Left lung (tissue), 10 donors: Measurements from ENCODE around the gene TNFRSF18. TPM values are rescaled to one million over a fixed set of nuclear protein-coding genes. Genes with fewer than 3 reads are reported as not detected.

Source experiments
- ATAC-seq: fragments of 200-7000 bp; cut with Tn5 transposase; one replicate; pipeline ENCODE4 v1.9.1; 2020; ENCODE audit warnings: moderate library complexity
- DNase-seq, 4 donors: peaks; one replicate each; pipeline ENCODE4 v3.0.0-alpha.2; 2013 to 2020
- H3K27ac ChIP-seq, 2 donors: fragments of 200-600 bp; sonication (generic) in 1 of 2; one replicate each; pipeline versions ENCODE4 v1.5.0 to v1.8.0; 2020 to 2021
- H3K27me3 ChIP-seq, 2 donors: fragments of 200-600 bp; sonication (generic) in 1 of 2; one replicate each; pipeline versions ENCODE4 v1.5.0 to v1.8.0; 2020 to 2021
- H3K36me3 ChIP-seq, 2 donors: fragments of 200-600 bp; sonication (generic) in 1 of 2; one replicate each; pipeline versions ENCODE4 v1.5.0 to v1.8.0; 2020 to 2021
- H3K4me1 ChIP-seq, 2 donors: fragments of 200-600 bp; one replicate each; pipeline ENCODE4 v1.8.0; 2021
- H3K4me3 ChIP-seq, 2 donors: fragments of 200-600 bp; sonication (generic) in 1 of 2; one replicate each; pipeline versions ENCODE4 v1.5.0 to v1.8.0; 2020 to 2021; ENCODE audit warnings: mild to moderate bottlenecking in 1 of 2
- H3K9me3 ChIP-seq, 2 donors: fragments of 200-600 bp; sonication (generic) in 1 of 2; one replicate each; pipeline versions ENCODE4 v1.5.0 to v1.8.0; 2020 to 2021
- CTCF ChIP-seq, 2 donors: fragments of 200-600 bp; sonication (generic) in 1 of 2; IDR thresholded peaks; one replicate each; pipeline versions ENCODE4 v1.5.0 to v1.8.0; 2021; ENCODE audit warnings: antibody characterized with exemption in 2 of 2
- intact Hi-C, 2 donors: fragments of 100-400 bp; cut with DNase I; formaldehyde crosslinking; loops; one replicate each; pipeline versions ENCODE4 v1.11.2 to v1.14.2; 2022
- polyA plus RNA-seq, 6 donors: library from polyadenylated mRNA; unstranded; fragments of 120-200 nt; gene quantifications; one replicate each; pipeline ENCODE4 v1.2.1, GENCODE V29; 2013; ENCODE audit not compliant: insufficient read length in 6 of 6
- total RNA-seq, 2 donors: library from RNA; stranded (reverse); fragmentation: NEBNext Ultra II Directional; extraction: Animal tissue kit (Norgen Biotek cat#: 25700); gene quantifications; one replicate each; pipeline ENCODE4 v1.2.1, GENCODE V29; 2021
- donor health status: DM: no; HTN: yes; CAD: no.
- donor health status: DM: no; HTN: no; CAD: no.

Gene TNFRSF18
- total and polyA plus RNA-seq, 8 donors = 0.38 to 1.3 (median 0.62) TPM

GRCh38 chr1:1199141-1199960, 7.0 kb downstream of the TNFRSF18 start:
- TF ChIP-seq CTCF (IDR thresholded peaks at IDR 0.05) = no peak
- intact Hi-C loops = no loop called here
- Histone ChIP-seq H3K4me1 (peaks cover 0 to 13% of the 10 kb centered on the region in 2 donors), H3K36me3 (no peaks in the 10 kb centered on the region), H3K27me3 (peaks cover 0 to 56% of the 10 kb centered on the region in 2 donors), H3K4me3 (no peak overlapping the region), H3K27ac (no peak overlapping the region), H3K9me3 (peaks cover 0 to 11% of the 10 kb centered on the region in 2 donors)
- no peak for ATAC-seq
- DNase-seq = peak in 1 of 4 donors; percentile 65

- Histone ChIP-seq H3K27ac (no peak overlapping the region), H3K4me1 (peaks cover 0 to 13% of the 10 kb centered on the region in 2 donors), H3K36me3 (no peaks in the 10 kb centered on the region), H3K27me3 (peaks cover 0 to 48% of the 10 kb centered on the region in 2 donors), H3K9me3 (peaks cover 0 to 11% of the 10 kb centered on the region in 2 donors), H3K4me3 (no peak overlapping the region)
- intact Hi-C loops = no loop called here
- no peak for ATAC-seq
- peak in 1 of 4 donors; percentile 60 for DNase-seq
- TF ChIP-seq CTCF (IDR thresholded peaks at IDR 0.05) = no peak
Measured at GRCh38 chr1:1198423-1199140, 7.8 kb downstream of the TNFRSF18 start.

- no peak for TF ChIP-seq CTCF (IDR thresholded peaks at IDR 0.05)
- Histone ChIP-seq H3K4me1 (peaks cover 0 to 13% of the 10 kb centered on the region in 2 donors), H3K27ac (no peak overlapping the region), H3K4me3 (no peak overlapping the region), H3K36me3 (no peaks in the 10 kb centered on the region), H3K27me3 (peaks cover 0 to 40% of the 10 kb centered on the region in 2 donors), H3K9me3 (peaks cover 0 to 17% of the 10 kb centered on the region in 2 donors)
- ATAC-seq (no peak), DNase-seq (peak in 1 of 4 donors; percentile 69)
- intact Hi-C loops = no loop called here
Measured at GRCh38 chr1:1197551-1198422, 8.6 kb downstream of the TNFRSF18 start.

GRCh38 chr1:1197188-1197500, 9.2 kb downstream of the TNFRSF18 start:
- no peak for TF ChIP-seq CTCF (IDR thresholded peaks at IDR 0.05)
- DNase-seq = no peak
- Histone ChIP-seq H3K27me3 (peaks cover 0 to 38% of the 10 kb centered on the region in 2 donors), H3K9me3 (peaks cover 0 to 17% of the 10 kb centered on the region in 2 donors), H3K36me3 (no peaks in the 10 kb centered on the region), H3K4me3 (no peak overlapping the region), H3K27ac (no peak overlapping the region), H3K4me1 (peaks cover 0 to 13% of the 10 kb centered on the region in 2 donors)
- intact Hi-C loops = no loop called here
- no peak for ATAC-seq
